Measurements from ENCODE around the gene TMEM123.

Gene TMEM123

DNA sequence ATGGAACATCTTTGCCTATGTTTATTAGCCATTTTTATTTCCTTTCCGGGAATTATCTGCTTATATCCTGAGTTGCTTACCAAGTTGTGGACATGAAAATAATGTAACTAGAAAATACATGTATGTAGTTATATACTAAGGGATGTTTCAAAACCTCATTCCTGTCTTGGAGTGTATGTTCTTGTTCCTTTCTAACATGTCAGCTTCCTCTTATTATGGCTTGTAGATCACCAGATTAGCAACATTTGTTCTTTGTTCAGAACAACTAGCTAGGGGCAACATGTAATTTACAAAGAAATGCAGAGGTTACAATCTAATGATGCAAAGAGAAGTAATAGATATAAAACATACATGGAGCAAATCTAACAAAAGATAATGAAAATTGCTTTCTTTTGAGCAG, 13.1 kb upstream of the TMEM123 start:
- no peak for DNase-seq (ENCODE audit: low spot score)
- TF ChIP-seq CTCF (IDR thresholded peaks at IDR 0.05; ENCODE audit: extremely low read depth, missing control alignments), result no peak

- no peak for DNase-seq (ENCODE audit: low spot score)
- TF ChIP-seq CTCF (IDR thresholded peaks at IDR 0.05; ENCODE audit: extremely low read depth, missing control alignments), result no peak
Observed at GRCh38 chr11:102464859-102465500, 12.4 kb upstream of the TMEM123 start.

DNA sequence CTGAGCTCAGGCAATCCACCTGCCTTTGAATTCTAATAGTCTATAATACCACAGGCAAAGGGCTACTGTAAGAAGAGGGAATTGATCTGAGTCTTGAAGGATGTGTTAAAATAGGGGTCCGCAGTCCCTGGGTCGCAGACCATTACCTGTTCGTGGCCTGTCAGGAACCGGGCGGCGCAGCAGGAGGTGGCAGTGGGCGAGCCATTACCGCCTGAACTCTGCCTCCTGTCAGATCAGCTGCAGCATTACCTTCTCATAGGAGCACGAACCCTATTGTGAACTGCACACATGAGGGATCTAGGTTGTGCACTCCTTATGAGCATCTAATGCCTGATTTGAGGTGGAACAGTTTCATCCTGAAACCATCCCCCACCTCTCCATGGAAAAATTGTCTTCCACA, 11.5 kb upstream of the TMEM123 start:
- no peak for DNase-seq (ENCODE audit: low spot score)

DNA sequence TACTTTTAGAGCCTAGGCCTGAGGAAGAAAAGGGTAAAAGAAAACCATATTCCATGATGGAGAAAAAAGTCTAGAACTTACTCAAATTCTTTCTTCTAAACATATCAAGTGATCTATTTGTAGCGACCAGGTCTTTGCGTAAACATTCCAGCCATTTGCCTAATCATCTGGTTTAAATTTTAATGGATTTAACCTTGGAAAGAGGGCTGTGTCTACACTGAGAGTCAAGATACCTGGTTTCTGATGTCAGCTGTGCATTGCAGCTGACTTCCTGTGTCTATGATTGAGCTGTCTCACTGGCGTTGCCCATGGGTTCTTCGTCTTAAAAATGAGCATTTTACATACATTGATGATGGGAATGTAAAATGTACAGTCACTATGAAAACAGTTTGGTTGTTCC, 10.0 kb upstream of the TMEM123 start:
- TF ChIP-seq CTCF (IDR thresholded peaks at IDR 0.05; ENCODE audit: extremely low read depth, missing control alignments), result no peak
- no peak for DNase-seq (ENCODE audit: low spot score)

More for the DNA sequence above, 11.5 kb upstream of the TMEM123 start:
- TF ChIP-seq CTCF (IDR thresholded peaks at IDR 0.05; ENCODE audit: extremely low read depth, missing control alignments), result no peak

DNA sequence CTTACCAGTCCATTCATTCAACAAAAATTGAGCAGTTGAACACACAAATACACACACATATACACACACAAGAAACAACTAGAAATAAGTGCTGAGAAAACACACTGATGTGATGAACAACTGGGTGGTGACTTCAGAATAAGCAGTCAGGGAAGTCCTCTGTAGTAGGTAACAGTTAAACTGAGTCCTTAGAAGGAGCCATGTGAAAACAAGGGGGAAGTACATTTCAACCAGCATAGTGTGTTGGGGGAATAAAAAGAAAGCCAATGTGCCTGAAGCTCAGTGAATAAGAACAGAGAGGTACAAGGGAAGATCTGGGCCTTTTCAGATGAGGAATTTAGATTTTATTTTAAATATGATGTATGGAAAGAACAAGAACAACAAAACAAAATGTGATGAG, 6.8 kb upstream of the TMEM123 start:
- TF ChIP-seq CTCF (IDR thresholded peaks at IDR 0.05; ENCODE audit: extremely low read depth, missing control alignments), result no peak
- no peak for DNase-seq (ENCODE audit: low spot score)

- no peak for TF ChIP-seq CTCF (IDR thresholded peaks at IDR 0.05; ENCODE audit: extremely low read depth, missing control alignments)
Observed at GRCh38 chr11:102458548-102458947, 6.0 kb upstream of the TMEM123 start.

DNA sequence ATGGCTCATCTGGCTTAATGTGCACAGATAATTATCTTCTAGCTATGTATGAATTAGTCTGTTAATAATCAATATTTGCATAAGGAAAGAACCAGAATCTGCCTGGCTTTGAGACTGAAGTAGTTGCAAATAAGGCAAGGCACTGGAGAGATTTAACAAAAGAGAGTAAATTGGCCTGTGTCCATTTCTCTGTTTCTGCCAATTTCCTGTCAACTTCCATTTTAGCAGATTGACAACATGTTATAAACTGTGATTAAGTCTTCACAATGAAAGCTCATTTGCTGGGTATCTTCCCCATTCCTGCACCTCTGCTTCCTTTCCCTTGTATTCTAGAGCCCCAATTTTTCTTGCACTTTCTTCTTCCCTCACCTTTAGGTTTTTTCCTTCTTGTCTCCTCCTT, 5.3 kb upstream of the TMEM123 start:
- TF ChIP-seq CTCF (IDR thresholded peaks at IDR 0.05; ENCODE audit: extremely low read depth, missing control alignments), result no peak
- no peak for DNase-seq (ENCODE audit: low spot score)

More at GRCh38 chr11:102458548-102458947, 6.0 kb upstream of the TMEM123 start:
- DNase-seq (ENCODE audit: low spot score), result no peak
